DMS153 treated with DMSO at 0.1 percent for 48 hours (cell line): Measurements from ENCODE around the gene GRIFIN.

Source experiments
- DNase-seq: peaks from one replicate; lab custom pipeline; 2025; ENCODE audit not compliant: unreplicated experiment; lab: John Stamatoyannopoulos, UW

Gene GRIFIN

DNA sequence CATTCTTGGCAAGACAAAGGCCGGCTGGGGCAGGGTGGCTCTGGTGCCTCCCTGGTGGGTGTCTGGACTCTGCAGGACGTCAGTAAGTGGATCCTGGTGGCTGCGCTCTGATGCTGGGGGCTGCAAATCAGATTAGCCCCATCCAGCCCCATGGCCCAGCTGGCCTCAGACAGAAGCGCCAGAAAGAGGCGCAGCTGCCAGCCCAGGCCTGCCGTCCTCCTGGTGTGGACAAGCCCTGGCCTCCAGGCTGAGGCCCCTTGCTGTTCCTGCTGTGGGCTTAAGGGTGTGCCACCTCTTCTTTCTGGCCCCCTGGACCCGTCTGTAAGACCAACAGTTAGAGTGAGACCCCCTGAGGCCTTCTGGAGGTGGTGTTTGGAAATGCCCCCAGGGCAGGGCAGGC, 37.5 kb upstream of the GRIFIN start:
- DNase-seq = no peak

DNA sequence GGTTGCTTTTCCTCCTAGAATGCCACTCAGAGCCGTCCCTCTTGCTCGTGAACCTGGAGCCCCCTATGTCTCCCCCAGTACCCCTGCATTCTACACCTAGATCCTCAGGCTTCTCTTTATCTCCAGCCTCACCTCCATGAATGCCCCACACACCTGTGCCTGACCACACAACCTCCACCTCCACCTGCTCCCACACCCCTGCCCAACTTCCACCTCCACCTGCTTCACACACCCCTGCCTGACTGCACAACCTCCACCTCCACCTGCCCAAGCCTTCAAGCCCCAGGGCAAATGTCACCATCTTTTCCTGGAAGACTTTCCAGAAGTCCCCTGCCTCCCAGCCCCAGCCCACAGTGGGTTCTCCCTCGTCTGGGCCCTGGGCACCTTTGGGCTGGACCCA, 36.5 kb upstream of the GRIFIN start:
- no peak for DNase-seq

DNA sequence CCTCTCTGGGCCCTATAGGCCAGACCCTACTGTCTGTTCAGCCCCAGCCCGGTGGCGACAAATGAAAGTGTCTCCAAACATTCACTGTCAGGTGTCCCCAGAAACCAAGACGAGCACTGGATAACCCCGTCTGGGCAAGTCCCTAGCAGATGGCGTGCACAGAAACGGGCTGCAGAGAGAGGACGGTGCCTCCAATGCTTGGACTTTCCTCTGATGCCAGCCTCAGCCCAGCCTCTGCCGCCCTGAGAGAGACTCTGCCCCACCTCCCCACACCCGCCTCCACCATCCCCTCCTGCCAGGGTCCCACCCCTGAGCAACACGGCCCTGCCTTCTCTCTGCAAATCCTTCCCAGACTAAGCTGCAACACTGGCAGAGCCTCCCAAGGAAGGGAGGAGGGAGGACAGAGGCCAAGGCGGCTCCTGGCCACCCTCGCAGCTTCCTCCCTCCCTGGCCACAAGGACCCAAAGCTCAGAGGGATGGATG, 36.0 kb upstream of the GRIFIN start:
- DNase-seq = peak; percentile 67

DNA sequence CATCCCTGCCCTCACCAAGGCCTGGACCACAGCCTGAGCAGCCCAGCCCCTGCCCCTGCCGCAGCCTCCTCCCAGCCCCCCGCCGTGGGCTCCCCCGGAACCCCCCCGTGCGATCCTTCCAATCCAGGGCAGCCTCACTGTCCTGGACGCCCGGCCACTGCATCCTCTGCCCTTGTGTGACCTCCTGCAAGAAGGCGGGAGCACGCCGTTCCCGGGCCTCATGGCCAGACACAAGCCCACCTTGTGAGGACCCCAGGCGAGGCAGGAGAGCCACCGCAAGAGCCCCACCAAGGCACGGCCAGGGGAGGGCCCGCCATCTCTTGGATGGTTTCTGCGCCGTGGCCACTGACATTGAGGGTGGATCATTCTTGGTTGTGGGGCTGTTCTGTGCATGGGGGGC, 35.6 kb upstream of the GRIFIN start:
- no peak for DNase-seq

DNA sequence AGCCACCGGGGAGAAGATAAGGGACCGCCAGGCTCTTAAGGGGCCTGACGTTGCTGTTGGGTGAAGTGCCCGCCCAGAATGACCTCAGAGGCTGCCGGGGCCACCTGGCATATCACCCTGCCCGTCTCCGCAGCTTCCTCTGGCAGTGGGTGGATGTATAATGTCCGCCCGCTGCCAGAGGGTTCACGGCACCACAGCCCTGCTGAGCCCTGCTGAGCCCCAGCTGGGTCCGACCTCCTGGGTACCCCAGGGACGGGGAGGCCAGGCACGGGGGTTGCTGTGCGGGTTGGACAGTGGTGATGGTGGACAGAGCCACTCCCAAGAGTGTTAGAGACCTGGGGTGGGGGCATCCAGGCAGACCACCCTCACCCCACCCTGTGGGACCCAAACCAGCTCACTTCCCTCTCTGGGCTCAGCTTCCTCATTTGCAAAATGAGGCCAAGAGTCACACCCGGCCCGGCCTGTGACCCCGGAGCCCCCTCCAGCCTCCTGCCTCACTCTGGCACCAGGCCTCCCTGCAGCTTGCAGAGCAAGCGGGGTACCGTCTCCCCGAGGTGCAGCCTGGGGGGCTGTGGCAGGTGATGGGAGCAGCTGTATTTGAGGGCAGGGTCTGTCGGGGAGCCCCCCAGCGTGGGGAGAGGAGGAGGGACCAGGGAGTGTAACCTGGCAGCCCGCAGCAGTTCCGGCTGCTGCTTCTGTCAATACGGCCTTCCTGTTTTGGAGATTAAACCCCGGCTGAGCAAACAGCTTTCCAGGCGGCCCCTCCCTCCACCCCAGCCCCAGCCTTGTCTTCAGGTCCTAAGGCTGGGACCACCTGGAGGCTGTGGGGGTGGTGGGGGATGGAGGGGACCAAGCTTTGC, 34.9 kb upstream of the GRIFIN start:
- peak; percentile 83 for DNase-seq

DNA sequence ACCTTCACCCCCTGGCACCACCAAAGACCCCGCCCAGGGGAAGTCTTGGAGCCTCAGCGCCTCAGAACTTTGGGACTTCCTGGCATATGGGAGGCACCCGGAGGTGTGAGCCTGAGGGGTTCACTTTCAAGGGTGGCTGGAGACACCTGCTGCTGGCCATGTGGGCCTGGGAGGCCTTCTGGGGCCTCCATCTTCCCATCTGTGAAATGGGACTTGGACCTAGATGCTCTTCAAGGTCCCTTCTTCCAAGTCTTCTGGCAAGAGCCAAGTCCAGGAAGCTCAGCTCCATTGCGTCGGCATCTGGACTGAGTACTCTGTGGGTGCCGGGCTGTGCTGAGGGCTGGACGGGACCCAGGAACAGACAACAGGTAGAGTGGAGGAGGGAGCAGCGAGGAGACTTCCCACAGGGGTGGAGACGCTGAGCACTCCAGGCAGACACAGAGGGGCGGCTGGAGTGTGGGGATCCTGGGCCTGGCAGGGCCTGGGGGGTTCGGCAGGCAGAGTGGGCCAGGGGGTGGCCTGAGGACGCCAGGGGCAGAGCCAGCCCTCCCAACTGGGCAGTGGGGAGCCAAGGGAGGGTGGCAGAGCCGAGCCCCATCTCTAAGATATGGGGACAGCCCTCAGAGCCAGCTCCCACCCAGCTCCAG, 34.1 kb upstream of the GRIFIN start:
- DNase-seq = no peak

DNA sequence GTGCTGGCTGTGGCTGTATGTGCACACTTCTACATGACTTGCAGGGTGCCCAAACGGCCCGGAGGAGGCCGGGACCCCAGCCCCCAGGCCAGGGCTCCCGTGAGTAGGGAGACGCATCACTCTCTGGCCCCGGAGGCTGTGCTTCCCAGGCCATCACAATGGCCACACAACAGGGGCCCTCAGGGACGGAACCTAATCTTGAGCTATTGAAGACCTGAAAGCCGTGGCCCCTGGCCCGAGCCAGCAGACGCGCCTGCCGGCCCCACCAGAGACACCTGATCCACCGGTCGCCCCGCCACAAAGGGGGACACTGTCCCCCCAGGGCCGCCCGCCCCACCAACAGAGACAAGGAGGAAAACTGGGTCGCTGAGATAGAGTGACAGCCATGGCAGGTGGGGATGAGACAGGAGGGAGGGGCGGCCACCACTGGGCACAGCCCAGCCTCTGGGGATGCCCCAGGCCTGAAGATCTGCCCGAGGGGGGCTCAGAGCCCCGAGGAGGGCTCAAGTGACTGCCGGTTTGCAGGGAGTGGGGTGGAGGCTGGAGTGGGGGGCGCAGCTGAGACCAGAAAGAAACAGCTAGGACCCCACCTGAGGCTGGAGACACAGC, 33.2 kb upstream of the GRIFIN start:
- no peak for DNase-seq

DNA sequence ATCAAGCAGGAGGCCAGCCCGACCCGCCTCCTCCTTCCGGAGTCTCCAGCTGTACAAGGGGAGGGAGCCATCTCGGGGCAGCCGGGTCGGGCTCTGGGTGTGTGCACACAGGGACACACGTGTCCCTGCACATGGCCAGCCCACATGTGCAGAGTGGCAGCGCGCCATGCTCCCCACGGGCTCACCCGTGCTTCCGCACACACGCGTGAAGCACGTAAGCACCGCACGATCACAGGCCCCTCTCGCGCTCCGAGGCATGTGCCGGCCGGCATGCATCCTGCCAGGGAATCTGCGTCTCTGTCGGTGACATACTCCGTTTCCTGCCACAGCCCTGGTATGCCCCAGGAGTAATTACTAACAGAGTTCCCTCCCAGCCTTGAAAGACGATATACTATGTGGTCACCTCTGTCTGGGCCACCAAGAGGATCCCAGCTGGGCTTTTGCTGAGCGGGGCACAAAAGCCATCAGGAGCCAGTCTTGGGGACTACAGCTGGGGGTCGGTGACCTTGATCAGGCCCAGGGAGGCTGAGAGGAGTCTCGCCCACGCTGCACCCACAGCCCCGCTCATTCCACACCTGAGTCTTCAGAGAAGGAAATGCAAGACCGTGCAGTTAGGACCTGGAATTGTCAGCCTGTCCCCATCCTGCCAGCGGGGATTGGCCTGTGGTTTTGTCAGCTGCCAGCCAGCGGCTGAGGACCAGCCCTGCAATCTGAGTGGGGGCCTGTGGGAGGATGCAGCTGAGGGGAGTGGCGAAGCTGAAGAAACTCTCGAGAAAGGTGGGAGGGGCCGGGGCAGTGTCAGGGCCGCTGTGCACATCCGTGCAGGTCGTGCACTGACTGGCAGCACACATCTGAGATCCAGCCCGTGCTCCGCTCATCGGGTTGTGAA, 32.4 kb upstream of the GRIFIN start:
- DNase-seq = peak; percentile 72

DNA sequence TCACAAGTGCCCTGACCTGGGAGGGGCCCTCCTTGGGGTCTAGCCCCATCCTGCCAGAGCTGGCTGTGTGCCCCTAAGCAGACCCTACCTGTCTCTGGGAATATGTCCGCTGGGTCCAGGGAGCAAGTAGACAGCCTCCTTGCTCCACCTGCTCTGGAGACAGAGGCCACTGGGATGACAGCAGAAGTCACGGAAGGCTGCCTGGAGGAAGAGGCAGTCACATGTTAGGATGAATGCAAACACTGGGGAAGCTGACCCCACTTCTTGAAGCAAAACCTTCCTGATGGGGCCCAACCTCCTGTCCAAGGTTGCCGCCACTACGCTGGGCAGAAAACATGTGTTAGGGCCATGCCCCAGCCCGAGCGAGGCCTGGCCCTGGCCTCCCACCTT, 31.7 kb upstream of the GRIFIN start:
- no peak for DNase-seq

DNA sequence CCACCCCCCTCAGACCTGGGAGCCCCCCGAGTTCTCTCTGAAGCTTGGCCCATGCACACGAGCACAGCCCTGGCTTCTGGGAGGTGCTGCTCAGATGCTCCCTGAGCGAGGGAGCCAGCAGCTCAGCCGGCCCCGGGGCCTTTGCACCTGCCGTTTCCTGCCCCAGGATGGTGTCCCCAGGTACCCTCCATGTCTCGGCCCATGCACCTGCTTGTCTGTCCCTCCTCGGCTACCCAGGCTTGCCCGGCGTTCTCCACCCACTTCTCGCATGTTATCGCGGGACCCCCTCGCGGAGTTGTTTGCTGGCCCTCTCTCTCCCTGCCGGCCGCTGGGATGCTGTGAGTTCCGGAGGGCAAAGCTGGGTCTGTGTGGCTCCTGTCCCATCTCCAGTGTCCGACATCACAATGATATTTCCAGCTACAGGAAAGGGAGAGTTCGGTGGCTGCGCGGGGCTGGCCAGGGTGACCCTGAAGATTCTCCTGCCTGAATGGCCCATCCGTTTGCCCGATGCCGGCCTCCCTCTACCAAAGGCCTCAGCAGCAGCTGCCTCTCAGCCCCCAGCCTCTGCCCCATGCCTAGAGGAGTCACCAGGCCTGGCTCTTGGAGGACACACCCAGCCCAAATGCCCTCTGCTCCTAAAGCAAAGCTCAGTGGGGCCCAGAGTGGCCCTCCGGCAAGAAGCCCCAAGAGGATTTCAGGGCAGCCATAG, 31.2 kb upstream of the GRIFIN start:
- no peak for DNase-seq

DNA sequence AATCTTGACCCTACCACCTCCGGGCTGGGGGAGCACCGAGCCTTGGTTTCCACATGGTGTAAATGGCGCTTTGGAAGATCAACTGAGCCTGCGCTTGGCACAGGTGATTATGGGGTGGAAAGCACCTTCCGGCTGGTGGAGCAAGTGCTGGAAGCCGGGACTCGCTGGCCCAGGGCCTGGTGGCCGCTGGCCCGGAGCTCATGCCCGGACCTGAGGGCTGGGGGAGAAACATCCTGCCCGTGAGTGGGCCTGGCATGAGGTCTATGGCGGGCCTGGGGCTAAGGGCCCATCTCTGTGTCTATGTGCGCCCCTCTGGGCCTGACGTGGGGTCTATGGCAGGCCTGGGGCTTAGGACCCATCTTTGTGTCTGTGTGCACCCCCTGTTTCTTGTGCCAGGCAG, 29.2 kb upstream of the GRIFIN start:
- DNase-seq = no peak

DNA sequence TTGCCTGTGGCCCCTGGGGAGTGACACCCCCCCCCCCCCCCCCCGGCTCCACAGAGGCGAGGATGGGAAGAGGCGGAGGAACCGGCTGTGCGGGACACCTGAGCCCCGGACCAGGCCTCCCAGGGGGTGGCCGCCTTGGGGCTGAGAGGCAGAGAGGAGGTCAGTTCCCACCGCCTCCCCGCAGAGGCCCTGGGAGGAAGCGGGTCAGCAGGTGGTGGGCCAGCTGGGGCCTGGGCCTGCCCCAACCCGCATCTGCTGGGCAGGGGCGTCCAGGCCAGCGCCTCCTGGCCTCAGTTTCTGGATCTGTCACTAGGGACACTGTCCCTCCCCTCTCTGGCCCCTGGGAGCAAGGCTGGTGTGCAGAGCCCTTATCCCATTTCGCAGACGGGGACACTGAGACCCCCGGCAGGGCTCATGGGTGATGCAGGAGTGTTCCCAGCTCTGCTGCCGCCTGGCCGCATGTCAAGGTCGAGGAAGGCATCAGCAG, 28.7 kb upstream of the GRIFIN start:
- DNase-seq = no peak

DNA sequence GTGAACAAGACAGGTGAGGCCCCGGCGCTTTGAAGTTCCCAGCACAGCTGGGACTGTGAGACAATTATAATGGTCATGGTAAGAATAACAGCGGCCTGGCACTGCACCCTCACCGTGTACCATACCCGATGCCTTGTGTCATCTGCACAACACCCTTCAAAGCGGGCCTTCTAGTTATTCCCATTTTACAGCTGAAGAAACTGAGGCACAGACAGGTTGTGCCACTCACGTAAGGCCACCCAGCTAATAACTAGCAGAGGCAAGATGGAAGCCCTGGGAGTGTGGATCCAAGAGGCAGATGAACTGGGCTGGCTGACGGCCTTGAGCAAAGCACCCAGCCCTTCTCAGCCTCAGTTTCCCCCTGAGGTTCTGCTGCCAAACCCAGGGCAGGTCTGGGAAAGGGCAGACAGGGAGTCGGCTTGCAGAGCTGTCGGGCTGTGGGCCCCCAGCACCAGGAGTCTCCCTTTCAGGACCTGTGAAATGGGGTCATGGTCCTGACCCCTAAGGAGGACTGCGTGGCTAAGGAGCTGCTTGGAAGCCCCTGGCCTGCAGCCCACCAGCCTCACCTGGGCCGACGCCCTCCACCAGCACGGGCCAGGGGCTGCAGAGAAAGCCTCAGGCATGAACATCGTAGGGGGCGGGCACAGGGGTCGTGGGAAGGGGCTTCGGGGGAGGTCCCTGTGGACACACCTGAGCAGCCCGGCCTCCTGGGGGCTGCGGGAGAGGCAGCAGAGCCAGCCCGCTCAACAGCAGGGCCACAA, 28.1 kb upstream of the GRIFIN start:
- DNase-seq = no peak

DNA sequence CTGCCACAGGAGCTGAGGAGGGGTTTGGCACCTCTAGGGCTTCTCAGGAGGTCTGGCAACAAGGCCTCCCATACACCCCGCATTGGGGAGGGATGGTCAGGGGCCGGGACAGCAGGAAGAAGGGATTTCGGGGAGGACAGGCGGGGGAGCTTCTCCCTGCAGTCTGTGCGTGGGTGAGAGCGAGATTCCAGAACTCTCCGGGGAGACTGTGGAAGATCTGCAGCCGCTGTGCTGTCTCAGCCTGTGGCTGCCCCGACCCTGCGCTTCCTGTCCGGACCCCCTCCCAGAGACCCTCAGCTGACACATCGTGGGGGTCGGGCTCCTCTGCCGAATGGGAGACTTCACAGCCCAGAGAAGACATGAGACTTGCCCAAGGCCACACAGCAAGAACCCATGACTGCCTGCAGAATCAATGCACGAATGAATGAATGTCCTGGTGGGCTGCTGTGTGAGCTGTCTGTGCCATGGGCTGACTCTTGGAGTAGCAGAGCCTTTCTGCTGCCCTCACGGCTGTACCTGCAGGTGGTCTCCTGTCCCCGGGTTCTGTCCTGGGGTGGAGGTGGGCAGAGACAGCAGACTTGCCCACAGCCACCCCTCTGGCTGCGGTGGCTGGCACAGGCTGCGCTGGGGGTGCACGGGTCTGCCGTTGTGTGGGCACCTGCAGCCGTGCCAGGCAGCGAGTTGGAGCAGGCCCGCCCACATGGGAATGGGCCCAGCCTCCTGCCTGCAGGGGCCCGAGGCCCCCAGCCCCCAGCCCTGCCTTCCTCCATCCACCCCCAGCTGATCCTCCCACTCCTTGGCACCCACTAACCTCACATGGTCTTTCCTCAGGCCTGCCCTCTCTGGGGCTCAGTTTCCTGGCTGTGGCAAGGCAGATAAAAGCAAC, 27.1 kb upstream of the GRIFIN start:
- DNase-seq = no peak

DNA sequence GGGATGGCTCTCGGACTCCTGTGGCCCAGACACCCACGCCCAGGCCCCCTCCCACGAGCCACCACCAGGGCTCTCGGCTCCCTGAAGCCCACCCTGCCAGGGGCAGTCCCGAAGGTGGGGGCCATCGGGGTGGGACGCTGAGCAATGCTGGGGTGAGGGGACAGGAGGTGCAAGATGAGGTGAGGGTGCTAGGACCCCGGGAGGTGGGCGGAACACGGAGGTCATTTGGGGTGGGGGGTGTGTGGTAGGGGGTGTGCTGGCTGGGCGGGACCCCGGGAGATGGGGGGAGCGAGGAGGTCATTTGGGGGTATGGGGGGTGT, 26.4 kb upstream of the GRIFIN start:
- no peak for DNase-seq

DNA sequence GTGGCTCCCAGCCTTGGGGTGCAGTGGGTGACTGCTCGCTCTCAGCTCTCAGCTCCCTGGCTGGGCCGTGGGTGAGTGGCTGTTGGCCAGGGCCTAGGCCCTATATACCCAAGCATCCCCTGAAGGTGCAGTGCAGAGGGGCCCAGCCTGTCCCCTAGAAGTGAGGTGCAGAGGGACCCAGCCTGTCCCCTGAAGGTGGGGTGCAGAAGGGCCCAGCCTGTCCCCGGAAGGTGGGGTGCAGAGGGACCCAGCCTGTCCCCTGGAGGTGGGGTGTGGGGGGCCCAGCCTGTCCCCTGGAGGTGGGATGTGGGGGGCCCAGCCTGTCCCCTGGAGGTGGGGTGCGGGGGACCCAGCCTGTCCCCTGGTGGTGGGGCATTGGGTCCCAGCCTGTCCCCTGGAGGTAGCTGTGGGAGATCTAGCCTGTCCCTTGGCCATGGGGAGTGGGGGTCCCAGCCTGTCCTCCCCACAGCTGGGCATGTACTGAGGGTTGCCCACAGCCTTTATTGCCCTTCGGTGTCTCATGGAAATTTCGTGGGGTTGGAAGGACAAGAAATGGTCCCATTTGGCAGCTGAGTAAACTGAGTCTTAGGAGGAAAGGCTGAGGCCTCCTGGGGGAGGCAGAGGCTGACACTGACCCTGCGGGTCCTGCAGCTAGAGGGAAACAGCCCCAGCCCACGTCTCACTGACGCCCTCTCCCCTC, 25.9 kb upstream of the GRIFIN start:
- no peak for DNase-seq

DNA sequence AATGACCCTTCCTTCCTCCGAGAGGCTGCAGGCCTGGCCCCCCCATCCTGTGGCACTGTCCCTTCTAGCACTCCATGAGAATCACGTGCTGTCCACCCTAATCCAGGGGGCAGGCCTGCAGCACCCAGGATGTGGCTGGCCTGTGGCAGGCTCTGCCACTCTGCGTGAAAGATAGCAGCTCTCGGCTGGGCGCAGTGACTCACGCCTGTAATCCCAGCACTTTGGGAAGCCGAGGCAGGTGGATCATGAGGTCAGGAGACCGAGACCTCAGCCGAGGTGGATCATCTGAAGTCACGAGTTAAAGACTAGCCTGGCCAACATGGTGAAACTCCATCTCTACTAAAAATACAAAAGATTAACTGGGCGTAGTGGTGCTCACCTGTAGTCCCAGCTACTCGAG, 24.5 kb upstream of the GRIFIN start:
- no peak for DNase-seq

DNA sequence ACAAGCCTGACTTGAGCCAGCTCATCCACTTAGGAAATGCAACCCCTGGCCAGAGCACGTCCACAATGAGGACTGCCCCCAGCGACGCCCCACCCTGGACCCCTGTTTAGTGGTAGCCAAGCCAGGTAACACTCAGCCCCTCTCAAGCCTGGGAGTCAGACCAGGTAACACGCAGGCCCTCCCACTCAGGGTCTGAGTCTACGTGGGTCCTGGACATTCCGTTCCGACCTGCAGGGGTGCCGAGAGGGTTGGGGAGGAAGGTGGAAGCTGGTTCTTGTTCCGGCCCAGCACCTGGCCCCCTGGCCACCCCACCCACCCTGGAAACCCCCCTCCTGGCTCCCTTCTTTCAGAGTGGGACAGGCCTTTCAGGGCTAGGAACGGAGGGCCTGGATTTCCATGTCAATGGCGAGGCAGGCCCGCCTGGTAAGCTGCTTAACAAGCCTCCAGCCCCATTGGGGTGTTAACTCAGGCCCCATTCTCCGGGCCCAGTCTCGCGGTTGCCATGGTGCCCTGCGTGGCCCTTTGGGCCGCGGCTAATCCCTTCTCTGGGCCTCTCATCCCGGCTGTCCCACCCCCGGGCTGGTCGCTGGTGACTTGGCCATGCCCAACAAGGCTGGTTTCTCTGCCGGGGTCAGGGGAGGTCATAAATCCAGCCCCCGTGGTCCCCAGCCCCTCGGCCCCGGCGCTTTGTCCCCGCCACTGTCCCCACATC, 23.7 kb upstream of the GRIFIN start:
- DNase-seq = no peak
